ENCODE results near the gene NPHP4. TPM values are rescaled to one million over a fixed set of nuclear protein-coding genes. Genes with fewer than 3 reads are reported as not detected.
"Not testable (repeated sequence)": the region's sequence is repeated elsewhere in the genome, so short reads cannot be mapped to it uniquely, and the experiment has no call there.

The NPHP4 gene
- total RNA-seq, 1 donor from 2014 or later = 8.8 TPM

DNA sequence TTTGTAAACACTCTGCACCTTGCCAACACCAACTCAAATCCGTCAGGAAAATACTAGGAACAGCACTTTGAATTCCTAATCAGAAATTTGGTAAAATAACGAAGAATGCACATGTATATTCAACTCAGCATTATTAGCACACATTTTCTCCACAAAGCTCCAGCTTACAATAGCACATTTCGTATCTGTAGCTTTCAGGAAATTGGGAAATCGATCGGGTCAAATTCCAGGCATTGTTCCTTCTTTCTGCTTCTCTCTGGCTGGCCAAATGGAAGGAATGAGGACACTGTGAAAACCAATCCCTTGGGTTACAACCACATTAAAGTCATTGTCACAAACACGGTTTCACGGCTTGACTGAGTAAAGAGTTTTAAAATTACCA, 58.6 kb downstream of the NPHP4 start:
- TF ChIP-seq, protein P1, sequence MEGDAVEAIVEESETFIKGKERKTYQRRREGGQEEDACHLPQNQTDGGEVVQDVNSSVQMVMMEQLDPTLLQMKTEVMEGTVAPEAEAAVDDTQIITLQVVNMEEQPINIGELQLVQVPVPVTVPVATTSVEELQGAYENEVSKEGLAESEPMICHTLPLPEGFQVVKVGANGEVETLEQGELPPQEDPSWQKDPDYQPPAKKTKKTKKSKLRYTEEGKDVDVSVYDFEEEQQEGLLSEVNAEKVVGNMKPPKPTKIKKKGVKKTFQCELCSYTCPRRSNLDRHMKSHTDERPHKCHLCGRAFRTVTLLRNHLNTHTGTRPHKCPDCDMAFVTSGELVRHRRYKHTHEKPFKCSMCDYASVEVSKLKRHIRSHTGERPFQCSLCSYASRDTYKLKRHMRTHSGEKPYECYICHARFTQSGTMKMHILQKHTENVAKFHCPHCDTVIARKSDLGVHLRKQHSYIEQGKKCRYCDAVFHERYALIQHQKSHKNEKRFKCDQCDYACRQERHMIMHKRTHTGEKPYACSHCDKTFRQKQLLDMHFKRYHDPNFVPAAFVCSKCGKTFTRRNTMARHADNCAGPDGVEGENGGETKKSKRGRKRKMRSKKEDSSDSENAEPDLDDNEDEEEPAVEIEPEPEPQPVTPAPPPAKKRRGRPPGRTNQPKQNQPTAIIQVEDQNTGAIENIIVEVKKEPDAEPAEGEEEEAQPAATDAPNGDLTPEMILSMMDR (conservative IDR thresholded peaks at IDR 0.05; ENCODE audit: low read depth, low read length) = no peak
- no peak overlapping the region for H3K4me3 ChIP-seq (ENCODE audit: low read depth, low read length)
- DNase-seq (ENCODE audit: low read depth) = no peak

DNA sequence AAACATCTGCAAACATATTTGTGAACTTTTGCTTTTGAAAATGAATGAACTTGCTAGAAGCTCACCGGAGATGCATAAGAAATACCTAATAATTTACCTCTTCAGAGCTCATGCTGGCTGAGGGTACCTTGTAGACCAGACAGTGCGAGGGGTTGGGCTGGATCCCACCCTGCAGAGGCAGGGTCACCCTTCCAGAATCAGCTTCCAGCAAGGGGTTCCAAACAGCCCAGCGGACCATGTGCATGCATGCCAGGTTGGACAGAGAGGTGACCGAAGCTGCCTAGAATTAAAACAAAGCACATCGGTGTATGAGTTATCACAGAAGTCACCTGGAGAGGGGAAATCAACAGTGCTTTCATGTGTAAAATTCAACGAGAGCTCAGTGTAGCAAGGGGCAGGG, 59.2 kb downstream of the NPHP4 start:
- TF ChIP-seq, protein P1 (conservative IDR thresholded peaks at IDR 0.05; ENCODE audit: low read depth, low read length) = no peak
- DNase-seq (ENCODE audit: low read depth) = no peak

DNA sequence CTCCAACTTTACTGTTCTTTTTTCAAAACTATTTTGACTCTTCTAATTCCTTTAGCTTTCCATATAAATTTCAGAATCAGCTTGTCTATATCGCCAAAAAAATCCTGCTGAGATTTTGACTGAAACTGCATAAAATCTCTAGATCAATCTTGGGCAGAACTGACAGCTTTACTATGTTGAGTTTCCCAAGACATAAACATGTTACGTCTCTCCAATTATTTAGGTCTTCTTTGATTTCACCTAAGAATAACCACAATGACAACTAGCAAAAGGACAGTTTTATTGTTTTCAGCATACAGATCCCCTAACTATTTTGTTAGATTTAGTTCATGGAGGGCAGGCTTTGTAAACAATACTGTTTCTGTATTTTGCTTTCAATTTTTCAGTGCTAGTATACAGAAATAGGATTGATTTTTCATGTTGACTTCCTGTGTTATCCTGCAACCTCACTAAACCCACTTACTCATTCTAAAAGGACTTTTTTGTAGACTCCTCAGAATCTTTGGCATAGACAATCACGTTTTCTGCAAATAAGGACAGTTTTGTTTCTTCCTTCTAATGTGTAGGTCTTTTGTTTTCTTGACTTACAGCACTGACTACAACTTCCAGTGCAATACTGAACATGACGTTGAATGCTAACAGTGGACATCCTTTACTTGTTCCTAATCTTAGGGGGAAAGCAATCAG, 63.4 kb downstream of the NPHP4 start:
- no peak for DNase-seq (ENCODE audit: low read depth)
- no peak overlapping the region for H3K4me3 ChIP-seq (ENCODE audit: low read depth, low read length)
- TF ChIP-seq, protein P1 (conservative IDR thresholded peaks at IDR 0.05; ENCODE audit: low read depth, low read length) = no peak

More for the DNA sequence above, 59.2 kb downstream of the NPHP4 start:
- no peak overlapping the region for H3K4me3 ChIP-seq (ENCODE audit: low read depth, low read length)

DNA sequence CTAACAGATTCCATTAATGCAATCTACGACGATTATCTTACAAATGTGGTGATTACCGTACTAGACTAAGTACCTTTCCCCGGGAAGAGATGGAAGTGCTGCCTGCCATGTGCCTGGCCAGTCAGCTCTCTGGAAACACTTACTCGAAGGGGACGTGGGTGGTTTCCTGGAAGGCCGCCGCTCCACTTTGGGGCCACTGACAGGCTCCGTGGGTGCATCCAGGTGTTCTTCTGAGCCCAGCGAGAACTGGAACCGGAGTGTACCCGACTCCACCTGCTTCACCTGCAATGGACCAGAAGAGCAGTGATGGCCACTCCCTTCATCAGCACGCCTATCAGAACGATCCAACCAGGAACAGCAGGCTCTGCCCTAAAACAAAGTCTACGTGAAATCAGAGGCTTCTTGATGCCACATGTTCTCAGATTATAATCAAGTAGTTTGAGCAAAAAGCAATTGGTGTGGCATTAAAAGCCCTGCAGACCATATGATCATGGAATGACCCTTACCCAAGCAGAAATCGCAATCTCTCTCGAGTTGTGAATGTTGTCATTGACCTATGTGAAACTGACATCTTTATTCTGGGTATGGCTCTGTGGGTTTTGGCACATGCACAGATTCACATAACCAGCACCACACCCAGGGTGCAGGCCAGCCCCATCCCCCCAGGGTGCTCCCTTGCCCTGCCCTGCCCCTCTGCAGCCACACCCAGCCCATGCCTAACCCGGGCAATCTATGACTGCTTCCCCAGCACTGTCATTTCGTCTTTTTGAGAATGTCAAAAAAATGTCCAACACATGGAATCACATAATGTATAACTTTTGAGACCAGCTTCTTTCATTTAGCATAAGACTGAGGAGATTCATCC, 64.5 kb downstream of the NPHP4 start:
- no peak for DNase-seq (ENCODE audit: low read depth)
- TF ChIP-seq, protein P1 (conservative IDR thresholded peaks at IDR 0.05; ENCODE audit: low read depth, low read length) = no peak
- H3K4me3 ChIP-seq (ENCODE audit: low read depth, low read length) = no peak overlapping the region

DNA sequence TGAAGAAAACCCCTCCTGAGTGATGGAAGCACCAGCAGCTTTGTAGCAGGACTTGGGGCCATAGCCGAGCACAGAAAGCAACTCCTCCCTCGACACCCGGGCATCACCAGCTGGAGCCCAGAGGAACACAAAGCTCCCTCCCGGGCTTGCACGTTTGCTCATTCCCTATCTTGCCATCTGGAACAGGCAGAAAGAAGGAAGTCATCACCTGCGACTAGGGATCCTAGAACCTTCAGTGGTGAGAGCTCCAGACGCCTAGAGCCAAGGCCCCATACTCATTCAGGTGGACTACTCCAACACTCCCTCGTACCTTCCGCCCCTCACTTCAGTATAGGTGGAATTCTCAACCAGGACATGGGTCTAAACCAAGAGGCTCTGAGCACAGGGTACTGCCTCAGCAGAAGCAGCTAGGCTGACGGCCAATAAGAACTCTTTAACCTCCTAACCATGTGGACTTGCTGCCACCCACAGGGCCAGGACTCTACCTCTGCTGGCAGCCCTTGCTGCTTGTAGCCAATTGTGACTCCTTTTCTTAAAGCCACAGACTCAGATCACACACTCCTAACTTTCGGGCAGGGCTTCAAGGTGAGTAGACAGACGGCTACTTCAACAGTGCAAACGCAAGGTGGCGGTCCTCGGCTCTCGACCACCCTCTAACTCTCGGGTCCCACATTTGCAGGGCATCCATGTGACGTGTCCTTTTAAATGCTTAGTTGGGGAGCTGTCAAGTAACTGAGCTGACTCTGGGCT, 65.4 kb downstream of the NPHP4 start:
- H3K4me3 ChIP-seq (ENCODE audit: low read depth, low read length) = no peak overlapping the region
- TF ChIP-seq, protein P1 (conservative IDR thresholded peaks at IDR 0.05; ENCODE audit: low read depth, low read length) = no peak
- DNase-seq (ENCODE audit: low read depth) = no peak

DNA sequence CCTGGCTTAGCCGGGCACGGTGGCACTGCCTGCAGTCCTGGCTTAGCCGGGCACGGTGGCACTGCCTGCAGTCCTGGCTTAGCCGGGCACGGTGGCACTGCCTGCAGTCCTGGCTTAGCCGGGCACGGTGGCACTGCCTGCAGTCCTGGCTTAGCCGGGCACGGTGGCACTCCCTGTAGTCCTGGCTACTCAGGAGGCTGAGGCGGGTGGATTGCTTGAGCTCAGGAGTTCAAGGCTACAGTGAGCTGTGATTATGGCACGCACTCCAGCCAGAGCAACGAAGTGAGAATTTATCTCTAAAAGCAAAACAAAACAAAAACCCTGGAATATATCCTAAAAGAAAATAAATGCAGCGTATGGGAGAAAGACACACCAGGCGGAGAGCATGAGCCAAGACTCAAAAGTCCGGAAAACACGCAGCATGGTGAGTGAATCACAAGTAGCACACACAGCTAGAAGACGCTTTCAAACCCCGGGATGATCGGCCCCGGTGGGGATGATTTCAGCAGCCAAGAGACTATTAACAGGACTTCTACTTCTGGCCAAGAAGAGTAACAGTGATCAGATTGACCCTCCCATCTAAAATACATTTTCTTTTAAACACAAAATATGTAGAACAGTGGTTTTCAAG, 69.4 kb downstream of the NPHP4 start:
- DNase-seq (ENCODE audit: low read depth); H3K4me3 ChIP-seq (ENCODE audit: low read depth, low read length): not testable (repeated sequence)

DNA sequence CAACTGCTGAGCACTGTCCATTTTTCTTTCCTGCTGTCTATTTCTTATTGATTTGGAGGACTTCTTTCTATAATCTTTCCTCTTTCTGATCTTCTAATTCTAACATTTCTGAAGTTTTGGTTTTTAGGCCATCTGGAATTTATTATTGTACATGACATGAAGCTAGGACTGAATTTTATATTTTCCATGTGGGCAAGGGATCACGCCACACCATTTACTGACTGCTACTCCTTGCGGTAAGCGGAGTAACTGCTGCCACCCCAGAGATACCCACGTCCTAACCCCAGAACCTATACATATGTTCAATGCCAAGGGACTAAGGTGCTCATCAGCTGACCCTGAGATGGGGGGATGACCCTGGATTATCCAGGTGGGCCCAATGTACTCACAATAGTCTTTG, 70.6 kb downstream of the NPHP4 start:
- no peak overlapping the region for H3K4me3 ChIP-seq (ENCODE audit: low read depth, low read length)
- TF ChIP-seq, protein P1 (conservative IDR thresholded peaks at IDR 0.05; ENCODE audit: low read depth, low read length) = no peak
- DNase-seq (ENCODE audit: low read depth) = no peak

All from epithelial cell of proximal tubule (primary cell).